ENCODE data around the gene EMC8.

- no peak for TF ChIP-seq CTCF (IDR thresholded peaks at IDR 0.05)
- no peak for TF ChIP-seq POLR2AphosphoS5 (IDR thresholded peaks at IDR 0.05)
- no peak for TF ChIP-seq POLR2A (IDR thresholded peaks at IDR 0.05)
- TF ChIP-seq EP300 (IDR thresholded peaks at IDR 0.05): no peak
Measured at GRCh38 chr16:85788819-85789218, 10.5 kb downstream of the EMC8 start.

Measured in gastroesophageal sphincter (tissue), 3 donors.